ENCODE data around the gene PNMT.

The PNMT gene, protein sequence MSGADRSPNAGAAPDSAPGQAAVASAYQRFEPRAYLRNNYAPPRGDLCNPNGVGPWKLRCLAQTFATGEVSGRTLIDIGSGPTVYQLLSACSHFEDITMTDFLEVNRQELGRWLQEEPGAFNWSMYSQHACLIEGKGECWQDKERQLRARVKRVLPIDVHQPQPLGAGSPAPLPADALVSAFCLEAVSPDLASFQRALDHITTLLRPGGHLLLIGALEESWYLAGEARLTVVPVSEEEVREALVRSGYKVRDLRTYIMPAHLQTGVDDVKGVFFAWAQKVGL
- total RNA-seq = 0 to 0.15 (median 0.06) reads per million in 4 donors

- DNase-seq = peak in 4 of 5 donors; percentile 46 to 66 (median 59)
Observed at GRCh38 chr17:39667945-39668924, at the start of gene PNMT. TSS of gene PNMT (plus strand) at chr17:39668453. CDS start at chr17:39668476, 23 bp downstream.

GRCh38 chr17:39618956-39619785, 49.1 kb upstream of the PNMT start:
- no peak for DNase-seq

GRCh38 chr17:39619786-39620101, 48.5 kb upstream of the PNMT start:
- DNase-seq = no peak

DNA sequence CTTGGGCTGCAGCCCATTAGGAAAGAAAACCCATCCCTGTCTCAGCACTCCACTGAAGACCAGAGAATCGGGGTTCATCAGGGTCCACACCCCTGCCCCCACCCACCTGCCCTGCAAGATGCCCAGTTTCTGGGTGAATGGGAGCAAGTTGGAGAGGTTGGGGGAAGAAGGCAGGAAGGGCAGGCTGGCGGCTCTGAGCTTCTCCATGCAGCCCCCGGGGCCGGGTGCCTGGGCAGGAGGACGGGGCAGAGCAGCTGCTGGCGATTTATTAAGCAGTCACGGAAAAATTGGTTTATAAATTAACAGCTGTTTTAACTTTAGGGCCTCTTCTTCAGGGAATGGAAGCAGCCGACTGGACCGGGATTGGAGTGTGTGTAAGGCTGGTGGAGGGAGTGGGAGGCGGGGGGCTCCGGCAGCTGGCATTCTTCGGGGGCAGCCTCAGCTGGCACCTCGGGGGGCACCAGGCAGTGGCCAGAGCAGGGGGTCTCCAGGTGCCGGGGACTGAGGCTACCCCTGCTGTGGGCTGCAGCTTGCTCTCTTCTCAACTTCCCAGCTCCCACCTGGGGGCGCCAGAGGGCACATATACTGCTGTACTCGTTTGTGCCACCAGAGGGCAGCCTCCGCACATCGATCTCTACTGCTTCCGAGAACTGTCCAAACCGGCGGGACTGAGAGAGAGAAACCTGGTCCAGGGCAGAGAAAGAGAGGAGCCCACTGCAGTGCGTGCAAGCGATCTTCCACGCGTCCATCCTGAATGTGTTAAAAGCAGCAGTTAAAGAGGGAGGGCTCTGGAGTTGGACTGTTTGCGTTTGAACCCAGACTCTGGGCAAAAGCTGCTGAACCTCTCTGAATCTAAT, 46.5 kb upstream of the PNMT start:
- peak; percentile 61 to 87 (median 77) for DNase-seq

DNA sequence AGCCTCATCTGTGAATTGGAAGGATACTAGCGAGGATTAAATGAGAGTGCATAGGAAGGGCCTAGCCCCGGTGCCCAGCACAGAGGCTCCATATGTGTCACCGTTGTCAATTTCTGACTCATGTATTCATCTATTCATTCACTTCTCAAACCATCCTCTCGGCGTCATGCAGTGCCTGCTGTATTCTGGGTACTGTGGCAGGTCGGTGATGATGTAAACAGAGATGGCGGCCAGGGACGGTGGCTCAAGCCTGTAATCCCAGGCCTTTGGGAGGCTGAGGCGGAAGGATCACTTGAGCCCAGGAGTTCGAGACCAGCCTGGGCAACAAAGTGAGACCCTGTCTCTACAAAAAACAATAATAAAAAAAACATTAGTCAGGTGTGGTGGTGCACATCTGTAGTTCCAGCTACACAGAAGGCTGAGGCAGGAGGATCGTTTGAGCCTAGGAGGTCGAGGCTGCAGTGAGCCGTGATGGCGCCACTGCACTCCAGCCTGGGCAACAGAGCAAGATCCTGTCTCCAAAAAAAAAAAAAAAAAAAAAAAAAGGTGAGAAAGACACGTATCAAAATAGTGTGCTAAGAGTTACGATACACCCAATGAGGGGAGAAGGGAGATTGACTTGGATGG, 45.8 kb upstream of the PNMT start:
- DNase-seq = peak in 1 of 5 donors; percentile 78

DNA sequence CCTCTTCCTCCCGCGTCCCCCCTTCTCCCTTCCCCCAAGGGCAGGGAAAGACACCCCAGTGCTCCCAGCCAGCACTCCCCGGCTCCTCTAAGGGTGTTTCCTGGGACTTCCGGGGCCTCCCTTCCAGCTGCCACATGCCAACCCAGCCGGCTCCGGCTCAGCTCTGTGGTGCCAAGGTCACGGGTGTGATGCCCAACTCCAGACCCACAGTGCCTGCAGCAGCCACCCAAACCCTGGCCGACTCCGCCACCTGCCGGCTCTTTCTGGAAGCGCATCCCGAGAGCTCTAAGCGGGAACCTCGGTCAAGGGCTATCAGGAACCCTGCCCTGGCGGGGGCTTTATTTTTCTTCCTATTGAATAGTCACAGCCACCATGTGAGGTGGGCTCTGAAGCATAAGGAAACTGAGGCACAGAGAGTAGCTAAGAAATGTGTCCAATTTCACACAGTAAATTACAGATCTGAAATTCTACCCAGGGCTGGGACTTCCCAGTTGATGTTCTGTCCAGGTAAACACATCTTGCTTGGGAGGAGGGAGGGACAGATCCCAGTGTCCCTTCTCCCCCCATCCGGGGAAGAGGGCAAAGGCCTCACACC, 44.8 kb upstream of the PNMT start:
- DNase-seq = peak; percentile 64 to 82 (median 80)

DNA sequence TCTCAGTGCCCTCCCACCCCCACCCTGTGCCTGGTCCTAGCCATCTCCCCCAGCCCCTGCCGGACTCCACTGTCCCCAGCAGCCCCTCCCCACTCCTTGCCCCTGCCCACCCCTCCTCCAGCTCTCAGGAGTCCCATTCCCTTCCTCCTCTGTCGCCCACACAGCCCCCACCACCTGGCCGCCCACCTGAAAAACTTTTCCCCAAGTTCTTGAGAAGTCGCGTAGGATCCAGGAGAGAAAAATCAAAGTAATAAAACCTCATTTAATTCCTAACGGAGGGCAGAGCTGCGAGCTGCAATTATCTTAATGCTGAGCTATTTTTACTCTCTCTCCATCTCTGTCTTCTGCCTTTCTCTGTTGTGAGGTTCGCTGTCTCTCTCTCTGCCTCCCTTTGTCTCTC, 43.9 kb upstream of the PNMT start:
- no peak for DNase-seq

- DNase-seq = no peak
Observed at GRCh38 chr17:39625198-39625785, 43.0 kb upstream of the PNMT start.

DNA sequence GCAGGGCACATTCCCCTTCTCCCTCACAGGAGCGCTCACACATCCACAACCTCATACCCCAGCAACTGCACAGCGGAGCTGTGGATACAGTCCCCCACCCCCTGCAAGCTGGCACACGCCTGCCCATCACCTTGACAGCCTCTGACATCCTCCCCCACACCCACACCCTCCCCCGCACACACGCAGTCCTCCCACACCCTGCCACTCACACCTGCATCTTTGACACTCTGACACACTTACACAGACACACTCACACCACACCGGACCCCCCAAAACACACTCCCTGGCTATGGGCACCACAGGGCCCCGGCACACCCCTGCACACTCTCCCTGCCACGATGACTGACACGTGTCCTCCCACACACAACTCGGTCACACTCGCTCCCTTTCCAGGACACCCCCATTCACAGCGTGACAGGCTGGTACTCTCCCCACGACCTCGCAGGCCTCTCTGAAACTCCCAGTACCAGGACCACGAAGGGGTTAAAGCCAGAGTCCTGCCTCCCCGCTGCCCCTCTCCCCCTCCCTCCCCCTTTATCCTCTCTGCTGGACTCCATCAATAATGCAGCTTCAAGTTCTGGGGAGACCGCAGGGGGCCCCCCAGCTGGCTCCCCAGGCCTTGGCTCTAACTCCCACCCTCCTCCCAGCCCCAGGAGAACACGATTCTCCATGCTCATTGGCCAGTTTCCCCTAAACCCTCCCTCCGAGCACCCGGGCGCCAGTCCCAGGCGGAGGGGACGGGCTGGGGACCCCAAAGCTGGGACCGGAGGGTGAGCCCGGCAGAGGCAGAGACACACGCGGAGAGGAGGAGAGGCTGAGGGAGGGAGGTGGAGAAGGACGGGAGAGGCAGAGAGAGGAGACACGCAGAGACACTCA, 41.8 kb upstream of the PNMT start, which contains the start of gene PPP1R1B:
Gene PPP1R1B, plus strand, starts transcription at position 782 of the 876 bp plus-strand sequence. CDS start 441 bp downstream, outside the sequence.
- DNase-seq = no peak

GRCh38 chr17:39627047-39627711, 41.1 kb upstream of the PNMT start:
- no peak for DNase-seq

DNA sequence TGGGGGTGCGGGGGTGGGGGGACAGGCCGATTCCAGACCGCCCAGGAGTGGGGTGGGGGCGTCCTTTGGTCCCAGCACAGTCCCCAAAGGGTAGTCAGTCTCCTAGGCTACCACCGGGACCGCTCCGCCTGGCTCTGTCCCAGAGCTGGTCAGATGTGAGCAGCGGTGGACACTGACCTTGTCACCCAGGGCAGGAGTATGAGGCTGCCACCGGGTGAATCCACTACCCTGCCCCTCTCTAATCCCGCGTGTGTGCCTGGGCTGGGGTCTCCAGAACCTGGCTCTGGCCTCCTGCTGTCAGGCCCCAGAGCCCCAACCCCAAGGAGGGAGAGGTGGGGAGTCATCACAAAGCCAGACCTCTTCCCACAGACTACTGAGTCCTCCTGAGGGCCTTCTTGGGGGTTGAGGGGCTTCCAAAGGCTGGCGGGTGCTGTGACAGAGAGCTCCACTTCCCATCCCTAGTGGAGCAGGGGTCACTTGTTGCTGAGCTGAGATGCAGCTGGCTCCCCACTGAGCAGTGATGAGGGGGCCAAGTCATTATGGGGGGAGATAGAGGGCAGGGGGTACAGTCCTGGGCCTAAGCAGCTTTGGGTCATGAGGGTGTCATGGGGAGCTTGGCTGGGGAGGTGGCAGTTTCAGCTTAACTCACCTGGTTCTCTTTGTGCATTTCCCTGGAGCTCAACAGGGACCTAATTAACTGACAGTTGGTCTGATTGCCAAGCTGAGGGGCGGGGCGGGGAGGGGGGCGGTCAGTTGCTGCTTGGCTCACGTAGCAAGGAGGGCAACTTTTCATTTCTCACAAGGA, 40.3 kb upstream of the PNMT start:
- DNase-seq = no peak

GRCh38 chr17:39628655-39629493, 39.4 kb upstream of the PNMT start:
- DNase-seq = no peak

DNA sequence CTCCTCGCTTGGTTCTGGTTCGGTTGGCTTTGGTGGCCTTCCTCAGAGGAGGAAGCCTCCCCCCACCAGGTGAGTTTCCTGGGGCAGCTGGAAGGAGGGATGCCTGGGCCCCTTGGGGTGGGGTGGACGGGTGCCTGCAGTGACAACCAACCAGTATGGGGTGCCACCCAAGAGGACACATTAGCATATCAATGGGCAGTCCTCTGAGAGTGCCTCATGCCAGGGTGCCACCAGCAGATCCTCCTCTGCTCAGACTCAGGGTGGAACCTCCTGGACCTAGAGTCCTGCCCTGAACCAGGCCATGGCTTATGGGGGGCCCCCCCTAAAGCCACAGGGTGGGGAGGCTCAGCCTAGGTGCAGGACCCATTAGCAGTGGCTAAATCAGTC, 38.8 kb upstream of the PNMT start:
- no peak for DNase-seq

DNA sequence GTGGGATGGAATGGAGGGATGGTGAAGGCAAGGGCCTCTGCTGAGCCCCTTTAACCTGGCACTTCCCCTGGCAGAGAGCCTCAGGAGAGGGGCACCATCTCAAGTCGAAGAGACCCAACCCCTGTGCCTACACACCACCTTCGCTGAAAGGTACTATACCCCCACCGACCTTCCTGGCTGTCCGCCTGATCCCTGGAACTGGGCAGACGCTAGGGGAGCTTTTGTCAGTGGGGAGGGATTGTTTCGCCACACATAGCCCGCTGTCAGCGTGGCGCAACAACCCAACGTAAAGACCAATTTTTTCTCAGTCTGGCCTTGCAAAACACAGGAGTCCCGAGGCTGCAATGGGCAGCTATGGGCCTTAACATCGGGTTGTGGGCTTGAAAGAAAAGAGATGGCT, 38.4 kb upstream of the PNMT start:
- DNase-seq = no peak

- DNase-seq = no peak
Observed at GRCh38 chr17:39631403-39631802, 36.9 kb upstream of the PNMT start.

GRCh38 chr17:39632153-39632941, 35.9 kb upstream of the PNMT start:
- no peak for DNase-seq
